ENCODE data around the gene TMEM38B. TPM values are rescaled to one million over a fixed set of nuclear protein-coding genes. Genes with fewer than 3 reads are reported as not detected.

The TMEM38B gene
- total and polyA plus RNA-seq, 7 donors, result 33.9 to 129 (median 69.8) TPM

DNA sequence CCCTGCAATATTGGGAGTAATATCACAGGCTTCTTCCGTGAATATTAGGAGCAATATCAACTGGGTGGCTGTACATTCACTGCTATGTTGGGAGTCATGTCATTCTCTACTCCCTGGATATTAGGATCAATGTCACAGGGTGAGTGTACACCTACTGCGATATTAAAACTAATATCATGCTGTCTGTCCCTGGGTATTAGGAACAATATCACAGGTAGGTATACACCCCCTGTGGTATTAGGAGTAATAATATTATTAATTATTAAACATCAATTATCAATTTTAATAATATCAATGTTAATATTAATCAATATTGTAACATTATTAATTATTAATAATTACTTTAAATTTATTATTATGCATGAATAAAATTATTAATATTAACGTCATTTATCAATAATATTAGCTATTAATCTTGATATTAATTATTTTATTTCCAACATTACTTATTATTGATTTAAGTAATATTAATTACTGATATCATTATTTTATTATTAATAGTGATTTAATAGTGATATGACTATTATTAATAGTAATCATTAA lies 121.9 kb downstream of the TMEM38B start:
- H3K4me1 ChIP-seq, result no peaks in the 10 kb centered on the region
- ATAC-seq, result no peak

DNA sequence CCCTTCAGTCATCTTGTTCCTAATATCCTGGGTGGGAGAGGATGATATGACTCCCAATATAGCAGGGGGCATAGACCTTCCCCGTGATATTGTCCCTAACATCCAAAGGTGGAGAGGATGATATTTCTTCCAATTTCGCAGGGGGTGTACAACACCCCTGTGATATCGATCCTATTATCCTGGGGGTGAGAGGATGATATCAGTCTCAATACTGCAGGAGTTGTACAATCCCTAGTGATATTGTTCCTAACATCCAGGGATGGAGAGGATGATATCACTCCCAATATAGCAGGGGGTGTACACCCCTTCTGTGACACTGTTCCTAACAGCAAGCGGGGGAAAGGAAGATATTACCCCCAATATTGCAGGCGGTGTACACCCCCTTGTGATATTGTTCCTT lies 122.6 kb downstream of the TMEM38B start:
- Histone ChIP-seq H3K27ac (no peak overlapping the region), H3K4me3 (no peak overlapping the region), H3K27me3 (ENCODE audit: insufficient read depth in 3 of 3, low read length in 2 of 3) (no peaks in the 10 kb centered on the region), H3K9me3 (peaks cover 3% of the 10 kb centered on the region), H3K4me1 (no peaks in the 10 kb centered on the region), H3K36me3 (ENCODE audit: insufficient read depth in 1 of 2, low read depth in 1 of 2) (no peaks in the 10 kb centered on the region)
- TF ChIP-seq, protein P1, sequence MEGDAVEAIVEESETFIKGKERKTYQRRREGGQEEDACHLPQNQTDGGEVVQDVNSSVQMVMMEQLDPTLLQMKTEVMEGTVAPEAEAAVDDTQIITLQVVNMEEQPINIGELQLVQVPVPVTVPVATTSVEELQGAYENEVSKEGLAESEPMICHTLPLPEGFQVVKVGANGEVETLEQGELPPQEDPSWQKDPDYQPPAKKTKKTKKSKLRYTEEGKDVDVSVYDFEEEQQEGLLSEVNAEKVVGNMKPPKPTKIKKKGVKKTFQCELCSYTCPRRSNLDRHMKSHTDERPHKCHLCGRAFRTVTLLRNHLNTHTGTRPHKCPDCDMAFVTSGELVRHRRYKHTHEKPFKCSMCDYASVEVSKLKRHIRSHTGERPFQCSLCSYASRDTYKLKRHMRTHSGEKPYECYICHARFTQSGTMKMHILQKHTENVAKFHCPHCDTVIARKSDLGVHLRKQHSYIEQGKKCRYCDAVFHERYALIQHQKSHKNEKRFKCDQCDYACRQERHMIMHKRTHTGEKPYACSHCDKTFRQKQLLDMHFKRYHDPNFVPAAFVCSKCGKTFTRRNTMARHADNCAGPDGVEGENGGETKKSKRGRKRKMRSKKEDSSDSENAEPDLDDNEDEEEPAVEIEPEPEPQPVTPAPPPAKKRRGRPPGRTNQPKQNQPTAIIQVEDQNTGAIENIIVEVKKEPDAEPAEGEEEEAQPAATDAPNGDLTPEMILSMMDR (IDR thresholded peaks at IDR 0.05), result no peak
- intact Hi-C loops (cut with DNase I), result no loop called here
- ATAC-seq (no peak), DNase-seq (no peak)
- 92 to 95% (median 93%) methylated on average over 5 of the region's 5 CpGs for WGBS, 3 donors

More for the DNA sequence above, 121.9 kb downstream of the TMEM38B start:
- Histone ChIP-seq H3K36me3 (ENCODE audit: insufficient read depth in 1 of 2, low read depth in 1 of 2) (no peaks in the 10 kb centered on the region), H3K4me3 (no peak overlapping the region), H3K27ac (no peak overlapping the region), H3K9me3 (peaks cover 3% of the 10 kb centered on the region), H3K27me3 (ENCODE audit: insufficient read depth in 3 of 3, low read length in 2 of 3) (no peaks in the 10 kb centered on the region)
- 75 to 84% (median 80%) methylated on average over 3 of the region's 3 CpGs for WGBS, 3 donors
- no peak for DNase-seq
- TF ChIP-seq, protein P1 (IDR thresholded peaks at IDR 0.05), result no peak
- intact Hi-C loops (cut with DNase I), result no loop called here

DNA sequence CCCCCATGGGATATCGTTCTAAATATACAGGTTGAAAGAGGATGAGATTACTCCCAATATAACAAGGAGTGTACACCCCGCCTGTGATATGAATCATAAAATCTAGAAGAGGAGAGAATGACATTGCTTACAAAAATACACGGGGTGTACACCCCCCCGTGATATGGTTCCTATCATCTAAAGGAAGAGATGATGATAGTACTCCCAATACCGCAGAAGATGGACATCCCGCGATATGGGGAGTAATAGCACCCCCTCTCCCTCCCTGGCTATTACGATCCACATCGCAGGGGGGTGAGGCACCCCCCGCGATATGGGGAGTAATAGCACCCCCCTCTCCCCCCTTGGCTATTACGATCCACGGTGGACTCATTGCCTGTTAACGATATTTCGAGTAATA lies 124.6 kb downstream of the TMEM38B start:
- Histone ChIP-seq H3K36me3 (ENCODE audit: insufficient read depth in 1 of 2, low read depth in 1 of 2) (no peaks in the 10 kb centered on the region), H3K4me1 (no peaks in the 10 kb centered on the region), H3K9me3 (peaks cover 3% of the 10 kb centered on the region), H3K27me3 (ENCODE audit: insufficient read depth in 3 of 3, low read length in 2 of 3) (no peaks in the 10 kb centered on the region), H3K27ac (no peak overlapping the region), H3K4me3 (no peak overlapping the region)
- intact Hi-C loops (cut with DNase I), result no loop called here
- DNase-seq (no peak), ATAC-seq (no peak)
- WGBS, 3 donors, result 78 to 88% (median 87%) methylated on average over 15 of the region's 15 CpGs
- TF ChIP-seq, protein P1 (IDR thresholded peaks at IDR 0.05), result no peak

DNA sequence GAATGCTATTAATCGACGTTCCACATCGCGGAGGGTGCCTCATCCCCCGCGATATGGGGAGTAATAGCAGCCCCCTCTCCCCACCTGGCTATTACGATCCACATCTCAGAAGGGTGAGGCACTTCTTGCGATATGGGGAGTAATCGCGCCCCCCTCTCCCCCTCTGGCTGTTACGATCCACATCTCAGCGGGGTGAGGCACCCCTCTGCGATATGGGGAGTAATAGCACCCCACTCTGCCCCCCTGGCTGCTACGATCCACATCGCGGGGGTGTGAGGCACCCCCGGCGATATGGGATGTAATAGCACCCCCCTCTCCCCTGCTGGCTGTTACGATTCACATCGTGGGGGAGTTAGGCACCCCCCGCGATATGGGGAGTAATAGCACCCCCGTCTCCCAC lies 128.5 kb downstream of the TMEM38B start:
- ATAC-seq (peak in 1 of 4 donors; percentile 28), DNase-seq (no peak)
- Histone ChIP-seq H3K9me3 (peaks cover 3% of the 10 kb centered on the region), H3K27ac (no peak overlapping the region), H3K4me3 (no peak overlapping the region), H3K27me3 (ENCODE audit: insufficient read depth in 3 of 3, low read length in 2 of 3) (no peaks in the 10 kb centered on the region), H3K36me3 (ENCODE audit: insufficient read depth in 1 of 2, low read depth in 1 of 2) (no peaks in the 10 kb centered on the region), H3K4me1 (no peaks in the 10 kb centered on the region)
- intact Hi-C loops (cut with DNase I), result no loop called here
- TF ChIP-seq, protein P1 (IDR thresholded peaks at IDR 0.05), result no peak
- 78 to 84% (median 79%) methylated on average over 23 of the region's 23 CpGs for WGBS, 3 donors

Other genes with a start within 250 kb of the TMEM38B start
- gene FSD1L, start 246.5 kb upstream of the TMEM38B start, total RNA-seq, result 10 to 100 TPM; 17.0 to 28.6 (median 21.7) TPM
- 10 to 100 TPM in 1 of 3 donors, 1 to 10 TPM in 2; 5.0 to 15.7 (median 7.0) TPM for gene FSD1L, start 246.5 kb upstream of the TMEM38B start, polyA plus RNA-seq
- 1 to 10 TPM; 4.1 to 9.8 (median 6.1) TPM for gene FKTN, start 136.4 kb upstream of the TMEM38B start, total RNA-seq
- gene FKTN, start 136.4 kb upstream of the TMEM38B start, polyA plus RNA-seq, result 1 to 10 TPM; 1.7 to 4.8 (median 2.0) TPM
- 1 to 10 TPM in 2 of 4 donors, under 1 TPM in 2; 0.57 to 7.7 (median 1.6) TPM for gene TAL2, start 32.1 kb upstream of the TMEM38B start, total RNA-seq
- gene TAL2, start 32.1 kb upstream of the TMEM38B start, polyA plus RNA-seq, result under 1 TPM in 2 of 3 donors, not detected in 1; 0.61 to 0.90 TPM

All from psoas muscle (tissue), 8 donors.